ENCODE data around the gene ANKRD10.

Gene ANKRD10

GRCh38 chr13:110863685-110864084 is 51.2 kb downstream of the ANKRD10 start:
- TF ChIP-seq ZFX (IDR thresholded peaks at IDR 0.05; ENCODE audit: borderline replicate concordance) (no peak), CTCF (IDR thresholded peaks at IDR 0.05) (no peak)
- H3K27ac ChIP-seq, result no peak overlapping the region

GRCh38 chr13:110860983-110861382 is 53.9 kb downstream of the ANKRD10 start:
- no peak overlapping the region for H3K27ac ChIP-seq
- TF ChIP-seq ZFX (IDR thresholded peaks at IDR 0.05; ENCODE audit: borderline replicate concordance) (no peak), CTCF (IDR thresholded peaks at IDR 0.05) (no peak)

- no peak for TF ChIP-seq CTCF (IDR thresholded peaks at IDR 0.05)
- TF ChIP-seq ZFX (IDR thresholded peaks at IDR 0.05; ENCODE audit: borderline replicate concordance), result no peak
- H3K27ac ChIP-seq, result no peak overlapping the region
These were observed 57.7 kb downstream of the ANKRD10 start for GRCh38 chr13:110856942-110857835.

GRCh38 chr13:110855363-110855762 is 59.5 kb downstream of the ANKRD10 start:
- no peak for TF ChIP-seq CTCF (IDR thresholded peaks at IDR 0.05)
- no peak for TF ChIP-seq ZFX (IDR thresholded peaks at IDR 0.05; ENCODE audit: borderline replicate concordance)
- no peak overlapping the region for H3K27ac ChIP-seq

- no peak overlapping the region for H3K27ac ChIP-seq
- TF ChIP-seq CTCF (IDR thresholded peaks at IDR 0.05) (no peak), ZFX (IDR thresholded peaks at IDR 0.05; ENCODE audit: borderline replicate concordance) (no peak)
These were observed 60.0 kb downstream of the ANKRD10 start for GRCh38 chr13:110854866-110855265.

- no peak overlapping the region for H3K27ac ChIP-seq
- TF ChIP-seq ZFX (IDR thresholded peaks at IDR 0.05; ENCODE audit: borderline replicate concordance), result no peak
- TF ChIP-seq CTCF (IDR thresholded peaks at IDR 0.05), result no peak
These were observed 61.6 kb downstream of the ANKRD10 start for GRCh38 chr13:110853235-110853721.

GRCh38 chr13:110850840-110851239 is 64.0 kb downstream of the ANKRD10 start:
- no peak for TF ChIP-seq CTCF (IDR thresholded peaks at IDR 0.05)
- no peak for TF ChIP-seq ZFX (IDR thresholded peaks at IDR 0.05; ENCODE audit: borderline replicate concordance)
- no peak overlapping the region for H3K27ac ChIP-seq

All from 22Rv1 (cell line).